GM12878 (cell line): Measurements from ENCODE around the gene ARHGAP21.

Experiments used
- CHD1 ChIP-seq: IDR thresholded peaks from 2 replicates; pipeline ENCODE4 v1.6.1; 2012; ENCODE audit warnings: low read depth, low read length, improper control_type of control experiment
- CHD4 ChIP-seq: fragments of 200-600 bp; sonication (generic); IDR thresholded peaks from 2 replicates; pipeline ENCODE4 v1.6.1; 2016; ENCODE audit warnings: mild to moderate bottlenecking
- ESRRA ChIP-seq: IDR thresholded peaks from 2 replicates; pipeline ENCODE4 v1.6.1; 2012; ENCODE audit warnings: mild to moderate bottlenecking, low read length, improper control_type of control experiment
- GATAD2B ChIP-seq: fragments of 450-650 bp; conservative IDR thresholded peaks from 2 replicates; pipeline ENCODE4 v1.6.1; 2017; ENCODE audit warnings: low read depth, mild to moderate bottlenecking, moderate library complexity
- HDAC2 ChIP-seq: fragments of 200-600 bp; sonication (generic); IDR thresholded peaks from 2 replicates; pipeline ENCODE4 v1.6.1; 2017
- MXI1 ChIP-seq: fragments of 150-350 bp; IDR thresholded peaks from 2 replicates; pipeline ENCODE4 v1.6.1; 2011; ENCODE audit warnings: low read depth, mild to moderate bottlenecking, inconsistent platforms, low read length, improper control_type of control experiment
- RCOR1 ChIP-seq: conservative IDR thresholded peaks from 2 replicates; pipeline ENCODE4 v1.6.1; 2012; ENCODE audit warnings: low read depth, low read length, improper control_type of control experiment
- TBL1XR1 ChIP-seq: IDR thresholded peaks from 2 replicates; pipeline ENCODE4 v1.6.1; 2012; ENCODE audit warnings: low read depth, low read length, improper control_type of control experiment
- YY1 ChIP-seq: IDR thresholded peaks from 2 replicates; pipeline ENCODE4 v1.6.1; 2011; ENCODE audit warnings: low read depth, mild to moderate bottlenecking, low read length
- TF ChIP-seq, protein P1 (sequence below): fragments of 450-650 bp; IDR thresholded peaks from 2 replicates; pipeline ENCODE4 v1.6.1; 2014; ENCODE audit warnings: mild to moderate bottlenecking
- TF ChIP-seq, protein P2 (sequence below), 3 experiments: IDR thresholded peaks in 2 of 3; conservative IDR thresholded peaks in 1 of 3; 2 replicates each; pipeline ENCODE4 v1.5.1; 2011; ENCODE audit warnings: low read depth in 3 of 3, low read length in 3 of 3, mild to moderate bottlenecking in 3 of 3, control low read depth in 2 of 3, moderate library complexity in 2 of 3, inconsistent platforms in 1 of 3, mixed read lengths in 1 of 3; ENCODE audit not compliant: control insufficient read depth in 2 of 3, insufficient read depth in 1 of 3; ENCODE audit errors: extremely low read depth in 1 of 3

DNA sequence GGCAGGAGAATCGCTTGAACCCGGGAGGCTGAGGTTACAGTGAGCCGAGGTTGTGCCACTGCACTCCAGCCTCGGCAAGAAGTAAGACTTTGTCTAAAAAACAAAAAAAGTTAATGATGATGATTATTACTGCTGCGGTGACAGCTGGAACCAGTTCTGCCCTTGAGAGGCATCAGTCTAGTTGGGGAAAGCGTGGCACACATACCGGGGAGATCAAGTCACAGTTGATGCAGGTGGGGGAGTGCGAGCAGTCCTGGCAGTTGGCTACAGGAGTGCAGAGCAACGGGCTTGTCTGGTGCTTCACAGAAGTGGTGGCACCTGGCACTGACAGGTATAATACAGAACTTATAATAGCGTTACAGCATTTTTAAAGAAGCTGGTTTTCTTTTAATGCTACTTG is 173.0 kb downstream of the ARHGAP21 start:
- TF ChIP-seq TBL1XR1, result no peak
- TF ChIP-seq YY1, result no peak
- no peak for TF ChIP-seq ESRRA
- TF ChIP-seq CHD4, result no peak
- no peak for TF ChIP-seq HDAC2
- TF ChIP-seq, protein P1, sequence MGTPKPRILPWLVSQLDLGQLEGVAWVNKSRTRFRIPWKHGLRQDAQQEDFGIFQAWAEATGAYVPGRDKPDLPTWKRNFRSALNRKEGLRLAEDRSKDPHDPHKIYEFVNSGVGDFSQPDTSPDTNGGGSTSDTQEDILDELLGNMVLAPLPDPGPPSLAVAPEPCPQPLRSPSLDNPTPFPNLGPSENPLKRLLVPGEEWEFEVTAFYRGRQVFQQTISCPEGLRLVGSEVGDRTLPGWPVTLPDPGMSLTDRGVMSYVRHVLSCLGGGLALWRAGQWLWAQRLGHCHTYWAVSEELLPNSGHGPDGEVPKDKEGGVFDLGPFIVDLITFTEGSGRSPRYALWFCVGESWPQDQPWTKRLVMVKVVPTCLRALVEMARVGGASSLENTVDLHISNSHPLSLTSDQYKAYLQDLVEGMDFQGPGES, result no peak
- TF ChIP-seq, protein P2, sequence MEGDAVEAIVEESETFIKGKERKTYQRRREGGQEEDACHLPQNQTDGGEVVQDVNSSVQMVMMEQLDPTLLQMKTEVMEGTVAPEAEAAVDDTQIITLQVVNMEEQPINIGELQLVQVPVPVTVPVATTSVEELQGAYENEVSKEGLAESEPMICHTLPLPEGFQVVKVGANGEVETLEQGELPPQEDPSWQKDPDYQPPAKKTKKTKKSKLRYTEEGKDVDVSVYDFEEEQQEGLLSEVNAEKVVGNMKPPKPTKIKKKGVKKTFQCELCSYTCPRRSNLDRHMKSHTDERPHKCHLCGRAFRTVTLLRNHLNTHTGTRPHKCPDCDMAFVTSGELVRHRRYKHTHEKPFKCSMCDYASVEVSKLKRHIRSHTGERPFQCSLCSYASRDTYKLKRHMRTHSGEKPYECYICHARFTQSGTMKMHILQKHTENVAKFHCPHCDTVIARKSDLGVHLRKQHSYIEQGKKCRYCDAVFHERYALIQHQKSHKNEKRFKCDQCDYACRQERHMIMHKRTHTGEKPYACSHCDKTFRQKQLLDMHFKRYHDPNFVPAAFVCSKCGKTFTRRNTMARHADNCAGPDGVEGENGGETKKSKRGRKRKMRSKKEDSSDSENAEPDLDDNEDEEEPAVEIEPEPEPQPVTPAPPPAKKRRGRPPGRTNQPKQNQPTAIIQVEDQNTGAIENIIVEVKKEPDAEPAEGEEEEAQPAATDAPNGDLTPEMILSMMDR (IDR thresholded peaks at IDR 0.05 in 2 of 3, conservative IDR thresholded peaks at IDR 0.05 in 1 of 3; ENCODE audit: control insufficient read depth in 2 of 3, extremely low read depth in 1 of 3, insufficient read depth in 1 of 3, low read depth in 3 of 3, low read length in 3 of 3), result no peak
- no peak for TF ChIP-seq RCOR1
- TF ChIP-seq GATAD2B, result no peak
- TF ChIP-seq MXI1, result no peak
- TF ChIP-seq CHD1, result no peak
